ENCODE measurements around the gene NAALAD2.
A peak's percentile ranks its signal among the peaks of the same experiment; 100 is the strongest.
"Not testable (repeated sequence)": the region's sequence is repeated elsewhere in the genome, so short reads cannot be mapped to it uniquely, and the experiment has no call there.

Gene NAALAD2
- total RNA-seq: 0 to 0.20 (median 0) reads per million in 18 experiments

DNA sequence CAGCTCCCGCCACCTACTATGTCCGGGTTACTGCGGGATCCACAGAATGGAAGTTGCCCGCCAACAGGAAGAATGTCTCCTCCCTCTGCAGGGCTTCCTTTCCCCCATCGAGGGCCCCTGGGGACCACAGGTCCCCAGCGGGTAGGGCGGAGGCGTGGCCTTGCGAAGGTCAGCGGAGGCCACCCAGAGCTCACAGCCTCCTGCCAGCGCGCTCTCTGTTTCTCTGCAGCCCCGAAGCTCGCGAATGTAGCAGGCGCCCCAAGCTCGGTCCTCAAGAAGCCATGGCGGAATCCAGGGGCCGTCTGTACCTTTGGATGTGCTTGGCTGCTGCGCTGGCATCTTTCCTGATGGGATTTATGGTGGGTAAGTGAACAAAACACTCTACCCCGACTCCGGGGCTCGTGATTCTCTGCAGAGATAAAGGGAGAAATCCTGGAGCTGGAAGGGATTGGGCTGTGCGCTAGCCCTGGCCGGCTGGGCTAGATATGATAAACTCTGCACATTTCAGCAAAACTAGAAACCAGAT, at the start of gene NAALAD2:
NAALAD2 (plus strand) TSS at position 186 of the 526 bp plus-strand sequence; CDS start at position 282, 96 bp downstream.
- no peak for DNase-seq

DNA sequence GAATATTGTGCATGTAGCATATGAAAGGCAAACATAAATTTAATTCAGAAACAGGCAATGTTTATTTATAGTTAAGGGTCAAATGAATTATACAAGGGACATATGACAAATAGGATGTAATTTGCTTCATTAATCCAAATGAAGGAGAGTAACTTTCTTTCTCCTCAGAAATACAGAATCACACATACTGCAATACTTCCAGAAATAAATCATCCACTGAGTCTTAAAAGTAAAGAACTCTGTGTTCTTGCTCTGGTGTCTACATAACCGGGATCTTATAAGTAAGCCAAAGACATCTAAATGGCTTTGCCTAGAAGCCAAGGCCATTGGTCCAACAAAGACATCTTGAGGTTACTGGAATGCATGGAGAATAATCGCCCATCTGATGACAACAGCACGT, 48.8 kb upstream of the NAALAD2 start, which contains the start of gene UBTFL1:
UBTFL1 (plus strand) TSS at position 301 of the 400 bp plus-strand sequence; CDS start at position 301, 0 bp downstream.
- not testable (repeated sequence) for DNase-seq

DNA sequence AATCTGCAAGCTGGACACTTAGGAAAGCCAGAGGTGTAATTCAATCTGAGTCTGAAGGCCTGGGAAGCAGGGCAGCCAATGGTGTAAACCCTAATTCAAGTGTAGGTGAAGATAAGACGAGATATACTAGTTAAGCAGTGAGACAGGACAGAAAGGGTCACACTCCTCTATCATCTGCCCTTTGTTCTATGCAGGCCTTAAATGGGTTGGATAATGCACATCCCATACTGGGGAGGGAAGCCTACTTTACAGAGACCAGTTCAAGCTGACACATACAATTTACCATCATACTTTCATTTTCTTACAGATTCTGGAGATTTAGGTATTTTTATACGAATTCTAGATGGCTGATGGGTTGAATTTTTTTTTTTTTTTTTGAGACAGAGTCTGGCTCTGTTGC, 45.7 kb upstream of the NAALAD2 start:
- DNase-seq: not testable (repeated sequence)

DNA sequence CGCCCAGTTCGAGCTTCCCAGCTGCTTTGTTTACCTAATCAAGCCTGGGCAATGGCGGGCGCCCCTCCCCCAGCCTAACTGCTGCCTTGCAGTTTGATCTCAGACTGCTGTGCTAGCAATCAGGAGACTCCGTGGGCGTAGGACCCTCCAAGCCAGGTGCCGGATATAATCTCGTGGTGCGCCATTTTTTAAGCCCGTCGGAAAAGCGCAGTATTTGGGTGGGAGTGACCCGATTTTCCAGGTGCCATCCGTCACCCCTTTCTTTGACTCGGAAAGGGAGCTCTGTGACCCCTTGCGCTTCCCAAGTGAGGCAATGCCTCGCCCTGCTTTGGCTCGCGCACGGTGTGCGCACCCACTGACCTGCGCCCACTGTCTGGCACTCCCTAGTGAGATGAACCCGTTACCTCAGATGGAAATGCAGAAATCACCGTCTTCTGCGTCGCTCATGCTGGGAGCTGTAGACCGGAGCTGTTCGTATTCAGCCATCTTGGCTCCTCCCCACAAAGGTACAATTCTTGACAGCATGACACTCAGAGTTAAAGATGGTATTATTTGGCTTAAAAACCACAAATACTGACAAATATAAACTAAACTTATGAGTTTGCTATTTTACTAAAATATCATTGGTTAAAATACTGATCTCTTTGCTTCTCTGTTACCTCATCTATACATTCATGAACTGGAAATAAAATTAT, 39.1 kb upstream of the NAALAD2 start:
- DNase-seq: not testable (repeated sequence)

DNA sequence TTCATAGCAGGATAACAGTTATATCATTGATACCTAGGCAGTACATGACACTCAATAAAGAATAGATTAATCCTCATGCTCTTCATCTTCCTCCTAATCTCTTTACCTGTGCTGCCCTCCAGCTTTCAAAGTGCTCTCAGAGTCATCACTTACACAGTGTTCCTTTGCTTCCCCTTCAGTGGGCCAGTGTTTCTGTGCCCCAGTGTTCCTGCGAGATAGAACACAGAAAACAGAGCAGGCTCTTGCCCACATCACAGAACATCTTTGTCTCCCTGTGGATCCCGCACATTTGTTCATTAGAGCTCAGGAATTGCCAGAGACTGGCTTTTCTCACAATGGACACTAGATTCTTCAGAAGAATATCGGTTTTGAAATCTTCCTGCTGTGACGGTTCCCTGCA, 36.2 kb upstream of the NAALAD2 start:
- DNase-seq: not testable (repeated sequence)

DNA sequence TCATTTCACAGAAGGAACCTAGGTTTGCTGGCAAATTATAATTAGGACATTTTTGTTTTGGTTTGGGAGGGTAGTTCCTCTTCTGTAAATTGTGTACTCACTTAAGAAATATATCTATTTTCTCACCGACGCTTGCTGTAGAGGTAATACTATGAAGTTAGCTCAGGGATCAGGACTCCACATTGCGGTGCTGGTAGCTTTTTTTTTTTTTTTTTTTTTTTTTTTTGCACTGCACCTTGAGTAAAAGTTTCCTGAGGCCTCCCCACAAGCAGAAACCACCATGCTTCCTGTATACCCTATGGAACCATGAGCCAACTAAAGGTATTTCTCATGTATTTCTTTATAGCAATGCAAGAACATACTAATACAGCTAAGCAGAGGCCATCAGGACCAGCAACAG, 34.0 kb upstream of the NAALAD2 start:
- peak in 1 of 2 donors; percentile 12 for DNase-seq

DNA sequence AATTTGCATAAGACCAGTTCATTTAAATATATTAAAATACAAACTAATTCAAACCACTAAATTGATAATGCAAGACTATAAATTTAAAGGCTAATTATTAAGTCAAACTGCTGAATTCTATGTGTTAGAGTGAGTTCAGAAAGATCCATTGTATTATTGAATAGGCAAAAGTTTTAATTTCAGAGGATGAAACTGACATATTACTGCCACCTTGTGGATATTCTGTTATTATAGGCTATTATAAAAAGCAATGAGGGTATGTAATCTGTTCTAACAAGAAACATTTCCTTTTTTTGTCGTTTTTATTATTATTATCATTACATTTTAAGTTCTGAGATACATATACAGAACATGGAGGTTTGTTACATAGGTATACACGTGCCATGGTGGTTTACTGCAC, 20.9 kb upstream of the NAALAD2 start:
- no peak for DNase-seq

DNA sequence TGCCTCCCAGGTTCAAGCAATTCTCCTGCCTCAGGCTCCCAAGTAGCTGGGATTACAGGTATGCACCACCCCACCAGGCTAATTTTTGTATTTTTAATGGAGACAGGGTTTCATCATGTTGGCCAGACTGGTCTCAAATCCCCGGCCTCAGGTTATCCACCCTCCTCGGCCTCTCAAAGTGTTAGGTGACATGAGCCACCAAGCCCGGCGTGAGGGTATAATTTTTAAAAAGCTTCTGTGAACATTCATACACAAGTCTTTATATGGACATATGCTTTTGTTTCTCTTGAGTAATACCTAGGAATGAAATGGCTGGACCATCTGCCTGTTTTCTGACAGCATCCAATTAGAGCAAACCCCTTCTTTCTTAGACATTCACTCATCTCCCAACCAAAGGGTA, 14.3 kb upstream of the NAALAD2 start:
- DNase-seq: no peak

DNA sequence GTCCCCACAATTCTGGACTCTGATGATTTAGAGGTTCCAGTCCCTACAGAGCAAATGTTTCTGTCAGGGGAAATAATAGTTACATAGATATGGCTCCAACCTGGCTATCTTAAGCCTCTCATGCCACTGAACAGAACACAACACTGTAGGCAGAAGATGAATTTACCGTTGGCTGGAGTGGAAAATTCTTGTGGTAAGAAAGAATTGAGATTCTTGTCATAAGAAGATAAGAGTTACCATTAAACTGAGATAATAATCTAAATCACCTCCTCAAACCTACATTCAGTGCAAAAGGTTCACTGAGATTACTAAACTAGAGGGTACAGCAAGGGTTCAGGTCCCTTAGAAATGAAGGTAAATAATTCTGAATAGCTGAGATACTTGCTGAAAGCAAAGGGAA, 10.1 kb upstream of the NAALAD2 start:
- DNase-seq: no peak

DNA sequence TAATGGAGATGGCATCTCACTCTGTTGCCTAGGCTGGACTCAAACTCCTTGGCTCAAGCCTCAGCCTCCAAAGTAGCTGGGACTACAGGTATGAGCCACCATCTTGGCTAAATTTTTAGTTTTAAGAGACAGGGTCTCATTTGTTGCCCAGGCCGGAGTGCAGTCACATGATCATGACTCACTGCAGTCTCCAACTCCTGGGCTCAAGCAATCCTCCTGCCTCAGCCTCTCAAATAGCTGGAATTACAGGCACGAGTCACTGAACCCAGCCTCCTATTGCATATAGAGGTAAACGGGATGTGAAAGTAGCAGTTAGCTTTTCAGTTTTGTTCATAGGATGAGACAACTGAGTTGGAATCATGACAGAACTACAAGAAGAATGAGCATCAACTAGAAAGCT, 9.5 kb upstream of the NAALAD2 start:
- no peak for DNase-seq

DNA sequence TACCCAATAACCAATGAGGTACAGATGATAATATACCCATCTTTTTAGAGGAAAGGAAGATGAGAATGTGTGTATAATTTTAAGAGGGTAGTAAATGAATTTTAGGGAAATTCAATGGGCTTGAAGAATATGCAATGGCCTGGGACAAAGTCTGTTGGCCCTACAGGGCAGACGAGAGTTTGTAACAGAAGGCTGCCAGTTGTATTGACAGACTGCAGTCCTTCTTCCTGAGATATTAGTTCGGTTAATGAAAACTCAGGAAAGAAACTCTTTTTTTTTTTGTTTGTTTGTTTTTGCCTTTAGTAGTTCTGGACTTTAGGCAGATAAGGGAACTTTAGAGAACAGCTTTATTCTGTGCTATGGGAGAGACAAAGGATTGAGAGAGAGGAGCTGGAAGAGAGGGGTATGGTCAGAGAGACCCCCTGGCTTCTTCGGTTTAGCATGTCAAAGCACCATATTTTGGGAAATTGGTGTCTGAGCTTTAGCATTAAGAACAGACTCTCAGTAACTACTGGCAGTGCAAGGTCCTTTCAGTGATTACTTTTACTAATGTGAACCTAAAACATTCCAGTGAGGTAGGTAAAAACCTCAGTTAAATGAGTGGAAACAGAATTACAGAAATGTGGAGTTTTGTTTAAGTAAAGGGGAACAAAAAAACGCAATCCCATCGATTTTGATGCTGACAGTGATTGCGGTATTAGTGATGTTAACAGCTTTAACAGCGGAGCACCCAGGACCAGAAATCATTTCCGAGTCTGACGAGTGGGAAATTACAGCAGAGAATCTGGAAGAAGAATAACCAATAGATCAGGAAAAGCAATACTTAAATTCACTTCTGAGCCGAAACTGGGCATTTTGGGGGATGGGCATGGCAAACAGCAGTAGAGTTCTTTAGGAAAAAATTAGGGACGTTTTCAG, 644 bp upstream of the NAALAD2 start:
- no peak for DNase-seq

DNA sequence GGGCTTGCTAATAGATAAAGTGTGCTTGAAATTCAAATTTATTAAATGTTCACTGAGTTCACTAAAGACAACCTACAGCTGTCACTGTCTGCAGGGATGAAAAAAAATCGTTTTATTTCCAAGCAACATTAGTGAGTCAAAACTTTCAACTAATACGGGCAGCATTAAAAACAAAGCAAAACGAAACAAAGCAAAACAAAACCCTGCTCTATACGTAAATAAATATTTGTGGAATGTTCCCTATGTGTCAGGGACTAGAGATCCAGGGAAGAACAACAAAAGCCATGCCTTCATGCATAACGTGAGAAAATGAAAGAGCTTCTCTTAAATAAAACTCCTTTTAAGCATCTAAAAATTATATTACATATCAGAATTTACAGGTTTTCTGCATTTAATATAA, 553 bp downstream of the NAALAD2 start:
- no peak for DNase-seq

DNA sequence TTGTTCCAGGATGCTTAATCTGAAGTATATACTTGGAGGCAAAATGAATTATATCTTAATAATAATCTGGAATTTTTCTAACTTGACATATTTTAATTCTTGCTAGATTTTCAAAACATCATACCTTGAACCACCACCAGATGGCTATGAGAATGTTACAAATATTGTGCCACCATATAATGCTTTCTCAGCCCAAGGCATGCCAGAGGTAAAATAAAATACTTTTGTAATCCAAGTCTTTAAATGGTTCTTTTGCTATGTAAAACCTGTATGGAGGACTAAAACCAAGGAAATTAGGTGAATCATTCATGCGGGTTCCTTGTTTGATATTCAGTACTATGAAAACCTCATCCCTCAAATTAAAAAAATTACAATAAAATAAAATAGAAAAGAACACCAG, 14.4 kb downstream of the NAALAD2 start:
- no peak for DNase-seq

DNA sequence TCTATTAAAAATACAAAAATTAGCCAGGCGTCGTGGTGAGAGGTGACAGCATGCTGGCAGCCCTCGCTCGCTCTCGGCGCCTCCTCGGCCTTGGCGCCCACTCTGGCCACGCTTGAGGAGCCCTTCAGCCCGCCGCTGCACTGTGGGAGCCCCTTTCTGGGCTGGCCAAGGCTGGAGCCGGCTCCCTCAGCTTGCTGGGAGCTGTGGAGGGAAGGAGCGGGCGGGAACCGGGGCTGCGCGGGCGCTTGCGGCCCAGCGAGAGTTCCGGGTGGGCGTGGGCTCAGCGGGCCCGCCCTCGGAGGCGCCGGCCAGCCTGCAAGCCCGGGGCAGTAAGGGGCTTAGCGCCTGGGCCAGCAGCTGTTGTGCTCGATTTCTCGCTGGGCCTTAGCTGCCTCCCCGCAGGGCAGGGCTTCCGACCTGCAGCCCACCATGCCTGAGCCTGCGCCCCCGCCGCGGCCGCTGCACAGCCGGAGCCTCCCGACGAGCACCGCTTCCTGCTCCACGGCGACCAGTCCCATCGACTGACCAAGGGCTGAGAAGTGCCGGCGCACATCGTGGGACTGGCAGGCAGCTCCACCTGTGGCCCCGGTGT, 32.6 kb downstream of the NAALAD2 start:
- not testable (repeated sequence) for DNase-seq

DNA sequence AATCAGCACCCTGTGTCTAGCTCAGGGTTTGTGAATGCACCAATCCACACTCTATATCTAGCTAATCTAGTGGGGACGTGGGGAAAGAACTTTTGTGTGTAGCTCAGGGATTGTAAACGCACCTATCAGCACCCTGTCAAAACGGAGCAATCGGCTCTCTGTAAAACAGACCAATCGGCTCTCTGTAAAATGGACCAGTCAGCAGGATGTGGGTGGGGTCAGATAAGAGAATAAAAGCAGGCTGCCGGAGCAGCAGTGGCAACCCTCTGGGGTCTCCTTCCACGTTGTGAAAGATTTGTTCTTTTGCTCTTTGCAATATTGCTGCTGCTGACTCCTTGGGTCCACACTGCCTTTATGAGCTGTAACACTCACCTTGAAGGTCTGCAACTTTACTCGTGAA, 33.2 kb downstream of the NAALAD2 start:
- not testable (repeated sequence) for DNase-seq

DNA sequence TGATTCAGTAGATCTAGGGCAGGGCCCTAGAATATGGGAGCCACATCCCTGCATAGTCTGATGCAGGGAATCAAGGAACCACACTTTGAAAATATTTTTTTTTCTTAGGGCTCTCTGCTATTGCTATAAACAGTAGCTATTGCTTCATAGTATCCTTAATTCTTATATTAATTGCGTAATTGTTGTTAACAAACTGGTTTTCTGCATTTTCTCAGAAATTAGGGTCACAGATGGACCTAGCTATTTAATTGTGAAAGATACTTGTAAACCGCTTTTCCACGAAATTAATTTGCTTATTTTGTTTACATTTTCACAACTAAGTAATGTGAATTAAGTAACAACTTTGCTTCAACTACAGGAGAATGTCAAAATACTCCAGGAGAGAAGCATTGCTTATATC, 34.1 kb downstream of the NAALAD2 start:
- DNase-seq: no peak

DNA sequence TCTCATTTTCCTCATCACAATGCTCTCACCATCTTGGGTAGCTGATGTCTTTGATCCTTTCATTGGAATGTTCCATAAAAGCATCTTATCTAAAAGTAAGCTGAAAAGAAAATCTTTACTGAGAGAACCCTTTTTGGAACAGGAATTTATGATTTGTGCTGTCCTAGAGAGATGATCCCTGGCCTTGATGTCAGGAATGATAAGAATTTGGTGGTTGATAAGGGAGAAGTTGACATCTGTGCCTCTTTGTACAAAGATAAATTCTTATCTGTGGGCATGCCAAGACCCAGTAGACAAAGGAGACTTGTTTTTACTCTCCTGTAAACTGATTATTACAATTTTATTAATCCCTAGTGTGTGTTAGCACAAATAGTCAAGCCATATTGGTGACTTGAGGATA, 36.9 kb downstream of the NAALAD2 start:
- DNase-seq: no peak

DNA sequence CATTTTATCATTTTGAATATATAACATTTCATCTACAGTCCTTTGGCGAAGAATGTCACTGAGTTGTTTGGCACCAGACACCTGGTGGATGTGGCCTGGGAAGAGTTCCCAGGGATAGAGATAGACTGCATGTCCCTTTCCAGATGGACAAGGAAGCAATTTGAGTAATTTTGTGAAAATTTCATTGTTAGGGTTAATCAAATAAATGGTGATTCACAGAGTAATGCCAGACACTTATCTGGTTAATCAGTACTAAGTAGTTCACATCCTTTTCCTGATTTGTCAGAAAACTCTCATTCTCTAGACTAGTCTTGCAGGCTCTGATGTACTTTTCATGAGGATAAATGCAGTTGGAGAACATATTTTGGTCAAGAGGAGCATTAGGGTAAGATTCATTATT, 41.6 kb downstream of the NAALAD2 start:
- DNase-seq: no peak

DNA sequence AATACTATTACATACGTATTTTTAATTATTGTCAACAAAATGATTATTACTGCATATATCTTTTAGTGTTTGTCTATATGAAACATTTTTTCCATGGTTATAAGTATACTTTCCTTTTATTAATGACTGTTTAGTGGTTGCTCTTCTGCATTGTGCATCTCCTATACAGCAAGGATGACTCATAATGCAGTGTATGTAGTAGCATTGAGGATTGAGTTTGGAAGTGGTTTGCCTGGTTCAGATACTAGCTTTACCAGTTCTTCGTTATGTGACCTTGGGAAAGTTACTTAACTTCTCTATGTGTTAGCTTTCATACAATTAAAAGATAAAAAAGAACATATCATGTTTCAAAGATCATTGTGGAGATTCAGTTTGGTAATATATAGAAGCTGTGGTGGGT, 44.3 kb downstream of the NAALAD2 start:
- DNase-seq: no peak

DNA sequence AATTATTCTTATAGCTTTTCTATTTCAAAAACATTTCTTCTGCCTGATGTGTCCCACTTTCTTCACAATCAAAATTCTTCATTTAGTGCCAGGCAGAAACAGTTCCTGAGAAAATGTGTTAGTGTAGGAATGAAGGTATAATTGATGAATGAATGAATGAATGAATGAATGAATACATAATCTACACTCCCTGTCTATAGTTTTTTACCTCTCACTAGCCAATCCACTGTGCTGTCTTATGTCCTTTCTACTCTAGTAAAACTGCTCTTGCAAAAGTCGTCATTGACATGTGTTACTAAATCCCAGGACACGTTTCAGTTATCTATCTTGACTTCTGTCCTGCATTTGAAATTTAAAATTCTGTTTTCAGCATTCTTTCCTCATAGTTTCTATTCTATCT, 45.5 kb downstream of the NAALAD2 start:
- DNase-seq: no peak

DNA sequence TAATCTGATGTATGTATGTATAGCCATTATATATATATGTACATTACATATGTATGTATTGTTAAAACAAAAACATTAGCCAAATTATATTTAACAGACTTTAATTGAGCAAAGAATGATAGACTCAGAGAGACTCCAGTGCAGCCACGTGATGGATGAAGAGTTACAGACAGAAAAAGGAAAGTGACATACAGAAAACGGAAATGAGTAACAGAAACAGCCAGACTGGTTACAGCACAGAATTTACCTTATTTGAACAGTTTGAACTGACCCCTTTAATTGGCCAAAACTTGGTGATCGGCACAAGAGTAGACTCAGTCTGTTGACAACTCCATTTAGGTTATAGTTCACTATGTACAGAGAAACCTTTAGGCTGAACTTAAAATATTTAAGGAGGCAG, 53.4 kb downstream of the NAALAD2 start:
- DNase-seq: no peak

DNA sequence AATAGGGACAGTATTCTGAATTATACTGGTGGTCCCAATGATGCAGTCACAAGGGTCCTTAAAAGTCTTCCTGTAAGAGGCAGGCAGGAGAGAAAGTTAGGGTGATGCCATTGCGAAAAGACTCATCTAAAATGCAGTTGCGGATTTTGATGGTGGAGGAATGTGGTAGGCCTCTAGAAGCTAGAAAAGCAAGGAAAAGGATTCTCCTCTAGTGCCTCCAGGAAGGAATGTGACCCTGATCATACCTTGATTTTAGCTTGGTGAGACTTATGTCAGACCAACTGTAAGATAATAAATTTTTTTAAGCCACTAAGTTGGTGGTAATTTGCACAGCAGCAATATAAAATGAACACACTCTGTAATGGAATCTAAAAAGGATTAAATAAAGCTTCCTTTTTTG, 54.5 kb downstream of the NAALAD2 start:
- no peak for DNase-seq
